Activated CD4-positive, alpha-beta T cell treated with anti-CD3 and anti-CD28 coated beads, Interleukin-2, amount 50 U/mL, for 16 hours (primary cell): ENCODE data around the gene SEMA3C.

Source experiments
- DNase-seq: peaks from one replicate; pipeline ENCODE4 v3.0.0-alpha.2; 2020

Gene SEMA3C

DNA sequence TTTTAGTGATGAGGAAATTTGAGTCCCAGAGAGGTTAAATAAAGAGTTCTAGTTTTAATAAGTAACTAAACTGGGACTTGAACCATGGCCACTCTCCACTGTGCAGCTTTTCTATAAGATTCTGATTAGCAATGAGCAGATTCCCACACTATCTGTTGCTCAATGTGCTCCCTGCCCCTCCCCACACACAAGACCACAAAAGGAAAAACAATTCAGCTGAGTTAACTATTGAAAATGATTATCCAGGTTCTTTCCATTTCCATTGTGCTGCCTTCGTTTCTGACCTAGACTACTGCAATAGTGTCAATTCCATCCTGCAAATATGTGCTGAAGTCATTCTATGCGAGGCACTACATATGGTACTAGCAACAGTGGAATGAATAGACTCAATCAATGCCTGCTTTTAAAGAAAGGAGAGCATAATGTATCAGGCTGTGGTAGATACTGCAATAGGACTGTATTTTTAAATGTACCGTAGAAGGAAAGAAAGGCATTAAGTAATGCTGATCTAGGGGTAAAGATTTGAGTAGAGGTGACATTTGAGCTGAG, 97.0 kb downstream of the SEMA3C start:
- no peak for DNase-seq

DNA sequence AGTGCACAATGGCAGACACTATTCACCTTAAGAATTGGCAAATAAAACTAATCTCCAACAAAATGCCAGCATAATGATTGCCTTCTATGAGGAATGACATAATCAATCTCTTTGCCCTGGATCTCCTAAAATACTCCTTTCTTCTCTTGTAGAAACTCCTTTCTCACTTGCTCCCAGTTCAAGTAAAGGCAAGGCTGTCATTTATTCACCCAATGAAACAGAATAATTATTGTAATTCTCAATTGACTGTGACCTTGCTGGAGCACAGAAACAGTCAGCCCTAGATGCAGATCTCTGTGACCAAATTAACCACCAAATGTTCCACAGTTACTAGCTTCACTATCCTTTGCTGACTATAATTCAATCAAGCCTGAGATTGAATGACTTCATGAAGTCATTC, 99.3 kb downstream of the SEMA3C start:
- no peak for DNase-seq

DNA sequence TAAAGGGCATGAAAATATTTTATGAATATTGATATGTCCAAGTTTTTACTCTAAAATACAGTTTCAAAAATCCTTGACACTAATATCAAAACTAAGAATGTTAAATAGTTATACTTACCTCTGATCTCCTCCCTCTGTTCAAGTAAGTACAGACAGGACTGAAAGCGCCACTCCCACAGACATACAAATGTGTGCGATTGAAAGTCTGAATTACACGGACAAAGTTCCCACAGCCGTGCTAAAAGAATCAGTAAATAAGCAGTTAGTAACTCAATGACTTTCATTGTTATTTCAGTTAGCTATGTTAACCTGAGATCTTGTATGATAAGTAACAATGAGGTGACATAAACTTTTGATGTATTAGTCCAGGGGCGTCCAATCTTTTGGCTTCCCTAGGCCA, 100.7 kb downstream of the SEMA3C start:
- no peak for DNase-seq

DNA sequence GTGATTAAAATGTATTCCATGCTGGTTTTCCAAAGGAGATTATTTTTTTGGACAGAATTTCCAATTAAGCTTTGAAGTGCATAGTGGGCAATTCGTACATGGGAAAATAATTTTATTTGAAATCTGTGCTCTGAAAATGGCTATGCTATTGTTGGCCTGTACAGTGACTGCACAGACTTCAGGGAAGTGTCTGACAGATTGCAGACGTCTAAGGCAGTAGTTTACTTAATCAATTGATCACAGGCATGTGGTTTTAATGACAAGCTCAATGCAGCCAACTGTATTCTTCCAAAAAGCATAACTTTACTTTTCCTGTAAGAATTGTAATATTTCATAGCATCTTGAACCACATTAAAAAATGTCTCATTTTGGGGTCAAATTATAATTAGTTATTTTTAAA, 102.0 kb downstream of the SEMA3C start:
- DNase-seq, result no peak

DNA sequence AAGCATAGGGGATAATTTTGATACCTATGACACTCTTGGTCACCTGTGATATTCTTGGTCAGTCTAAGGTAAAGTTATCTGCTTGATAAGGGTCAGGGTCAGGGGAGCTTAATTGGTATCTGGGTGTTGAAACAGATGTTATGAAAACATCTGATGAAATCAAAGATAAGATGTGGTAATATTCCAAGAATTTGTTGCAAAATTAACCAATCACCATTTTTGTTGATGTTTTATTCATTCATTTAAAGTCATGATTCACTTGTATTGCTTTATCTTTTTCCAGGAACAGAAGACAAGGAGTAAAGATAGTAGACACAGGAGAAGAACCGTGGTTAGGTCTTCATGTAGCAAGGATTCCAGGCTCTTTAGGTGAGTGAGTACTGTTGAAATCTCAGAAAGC, 103.1 kb downstream of the SEMA3C start:
- no peak for DNase-seq

DNA sequence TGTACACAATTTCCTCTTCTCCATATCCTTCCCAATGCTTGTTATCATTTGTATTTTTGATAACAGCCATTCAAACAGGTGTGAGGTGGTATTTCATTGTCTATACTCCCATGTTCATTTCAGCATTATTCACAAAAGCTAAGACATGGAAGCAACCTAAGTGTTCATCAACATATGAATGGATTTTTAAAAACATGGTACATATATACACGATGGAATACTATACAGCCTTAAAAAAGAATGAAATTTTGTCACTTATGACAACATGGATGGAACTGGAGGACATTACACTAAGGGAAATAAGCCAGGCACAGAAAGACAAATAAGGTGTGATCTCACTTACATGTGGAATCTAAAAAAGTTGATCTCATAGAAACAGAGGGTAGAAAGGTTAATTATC, 109.3 kb downstream of the SEMA3C start:
- DNase-seq, result no peak

DNA sequence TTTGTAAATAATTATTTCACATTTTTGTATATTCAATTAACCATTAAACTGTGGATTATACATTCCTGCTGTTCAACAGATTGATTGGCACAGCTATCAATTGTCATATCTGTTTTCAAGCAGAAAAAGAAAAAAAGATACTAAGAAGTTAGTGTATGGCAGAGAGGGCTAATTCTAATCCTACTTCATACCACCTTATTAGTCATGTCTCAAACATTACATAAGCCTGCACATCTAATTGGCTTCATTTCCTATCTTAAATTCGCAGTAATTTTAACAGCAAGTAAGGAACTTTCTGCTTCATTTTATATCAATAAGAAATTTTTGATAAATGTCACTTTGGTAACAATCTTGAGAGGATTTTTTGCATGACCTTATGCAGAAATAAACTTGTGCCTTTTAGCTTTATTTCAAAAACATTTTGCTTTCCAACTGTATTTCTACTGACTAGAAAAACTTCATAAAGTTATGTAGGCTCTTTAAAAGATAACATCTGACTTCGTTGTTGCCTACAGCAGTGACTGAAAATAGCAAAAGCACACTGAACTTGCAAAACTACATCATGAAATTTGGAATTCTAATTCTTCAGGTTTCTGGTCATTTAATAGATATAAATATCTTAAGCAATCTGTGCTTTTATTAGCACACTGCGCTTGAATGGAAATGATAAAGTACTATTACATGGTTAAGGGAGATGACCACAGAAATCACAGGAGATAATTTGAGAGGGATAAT, 111.5 kb downstream of the SEMA3C start:
- DNase-seq, result no peak

DNA sequence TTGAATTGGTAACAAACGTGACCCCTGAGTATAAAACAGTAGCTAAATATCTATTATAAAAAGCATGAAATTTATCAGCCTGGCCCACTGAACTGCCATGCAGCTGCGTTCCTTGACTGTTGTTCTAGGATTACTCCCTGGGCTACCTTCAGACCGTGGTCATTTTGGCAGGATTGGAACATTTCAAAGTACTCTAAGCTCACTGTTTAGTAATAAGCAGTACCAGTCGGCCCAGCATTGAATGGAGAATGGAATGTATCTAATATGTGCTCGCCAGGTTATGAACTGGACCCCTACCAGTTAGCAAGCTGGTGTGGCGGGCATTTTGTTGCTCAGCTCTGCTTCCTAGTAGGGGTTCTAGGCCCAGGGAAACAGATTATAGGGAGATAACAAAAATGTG, 112.2 kb downstream of the SEMA3C start:
- DNase-seq, result no peak

DNA sequence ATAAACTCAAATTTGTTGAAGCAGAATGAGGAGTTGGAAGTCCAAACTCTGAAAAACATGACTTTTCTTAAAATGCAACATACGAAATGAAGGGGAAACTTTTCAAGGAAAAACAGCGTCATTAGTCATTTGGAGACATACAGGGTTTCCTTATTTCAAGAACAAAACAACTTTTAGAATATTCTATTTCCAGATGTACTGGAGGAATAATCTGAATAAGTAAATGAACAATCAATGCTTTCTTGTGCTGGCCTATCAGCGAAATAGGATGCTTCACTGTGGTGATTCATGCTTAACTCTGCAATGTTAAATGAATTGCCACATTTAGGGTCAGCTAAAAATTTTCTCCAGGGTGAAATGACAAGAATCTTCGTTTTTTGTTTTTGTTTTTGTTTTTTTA, 114.3 kb downstream of the SEMA3C start:
- no peak for DNase-seq

DNA sequence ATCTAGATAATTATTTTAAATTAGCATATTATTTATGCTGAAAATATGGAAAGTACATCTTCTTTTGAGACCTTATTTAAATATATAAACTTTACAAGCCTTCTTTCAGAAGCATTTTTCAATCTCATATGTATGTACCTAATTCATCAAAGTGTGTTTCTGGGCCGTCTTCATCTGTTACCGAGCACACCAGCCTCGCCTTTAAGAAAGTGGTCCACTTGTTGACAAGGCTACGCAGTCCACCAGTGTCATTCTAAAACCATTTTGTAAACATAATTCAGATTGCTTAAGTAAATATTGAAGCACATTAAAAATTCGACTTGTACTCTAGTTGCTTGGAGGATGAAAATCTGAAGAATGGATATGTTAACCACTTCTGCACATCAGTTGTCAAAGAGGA, 116.3 kb downstream of the SEMA3C start:
- no peak for DNase-seq

DNA sequence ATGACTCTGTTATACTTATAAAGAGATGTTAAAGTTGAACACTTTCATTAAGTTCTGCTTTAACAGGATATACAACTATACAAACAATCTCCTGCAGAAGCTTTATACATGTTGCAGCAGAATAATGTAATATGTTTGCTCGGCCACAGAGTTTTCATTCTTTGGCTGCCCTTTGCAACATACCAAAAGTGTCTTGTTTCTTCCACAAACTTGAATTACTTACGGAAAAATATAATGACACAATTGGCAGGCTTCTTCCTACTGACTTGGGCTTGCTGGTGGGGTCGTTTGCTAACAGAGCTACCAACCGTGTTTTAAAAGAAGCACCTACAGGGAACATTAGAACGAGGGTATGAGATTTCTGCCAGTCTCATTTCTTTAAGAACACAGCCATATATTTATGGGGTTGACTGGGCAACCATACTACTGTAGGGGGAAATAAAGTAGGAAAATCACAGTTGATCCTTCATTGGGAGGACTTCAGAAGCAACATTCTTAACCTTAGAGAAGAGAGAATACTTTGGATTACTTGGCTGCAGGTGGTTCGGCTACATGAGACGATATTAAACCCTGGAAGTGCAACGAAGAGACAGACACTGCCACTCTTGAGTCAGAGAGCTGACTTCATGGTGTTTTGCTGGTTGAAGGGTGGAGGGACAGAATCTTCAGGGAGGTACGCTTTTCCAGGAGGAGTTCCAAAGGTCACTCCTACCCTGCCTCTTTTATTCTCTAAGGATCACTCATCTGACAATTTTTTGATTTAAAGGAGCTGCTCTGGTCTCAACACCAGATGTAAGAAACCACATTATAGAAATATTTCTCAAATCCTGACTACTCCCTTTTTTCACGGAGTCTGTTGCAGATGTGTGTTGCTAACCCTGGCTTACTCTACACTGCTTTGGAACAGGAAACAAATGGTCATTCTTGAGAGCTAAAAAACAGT, 123.9 kb downstream of the SEMA3C start:
- DNase-seq, result no peak

DNA sequence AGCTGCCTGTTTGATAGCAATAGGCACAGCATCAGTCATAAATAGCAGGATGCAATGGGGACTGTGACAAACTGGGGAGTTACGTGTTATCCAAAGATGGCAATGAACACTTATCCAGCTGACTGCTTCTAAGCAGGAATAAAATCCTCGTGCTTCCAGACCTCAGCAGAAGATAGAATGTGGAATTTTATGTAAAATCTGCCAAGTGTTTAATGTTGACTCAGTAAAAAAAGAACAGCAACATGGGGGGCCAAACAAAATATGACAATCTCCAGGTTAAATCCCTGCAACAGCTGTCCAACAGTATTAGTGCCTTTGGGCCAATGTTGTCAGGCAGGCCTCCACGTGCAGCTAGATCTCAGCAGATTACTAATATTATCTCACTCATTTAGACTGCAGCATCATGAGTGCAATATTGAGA, 127.3 kb downstream of the SEMA3C start:
- DNase-seq, result no peak

DNA sequence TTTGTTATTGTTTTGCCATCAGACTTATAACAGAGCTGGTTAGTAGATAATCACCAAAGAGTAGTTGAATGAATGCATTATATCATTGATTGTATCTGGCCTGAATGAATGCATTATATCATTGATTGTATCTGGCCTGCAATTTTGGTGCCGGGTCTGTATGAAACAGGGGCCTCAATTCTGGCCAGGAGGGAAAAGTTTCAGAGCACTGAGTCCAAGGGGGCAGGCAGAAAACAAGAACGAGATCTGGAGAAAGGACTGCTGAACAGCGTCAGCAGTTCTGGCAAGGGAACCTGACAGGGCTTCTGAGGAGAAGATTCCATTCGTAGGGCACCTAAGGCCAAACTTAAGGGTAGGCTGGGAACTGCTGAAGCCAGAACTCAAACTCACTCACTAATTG, 128.0 kb downstream of the SEMA3C start:
- no peak for DNase-seq

DNA sequence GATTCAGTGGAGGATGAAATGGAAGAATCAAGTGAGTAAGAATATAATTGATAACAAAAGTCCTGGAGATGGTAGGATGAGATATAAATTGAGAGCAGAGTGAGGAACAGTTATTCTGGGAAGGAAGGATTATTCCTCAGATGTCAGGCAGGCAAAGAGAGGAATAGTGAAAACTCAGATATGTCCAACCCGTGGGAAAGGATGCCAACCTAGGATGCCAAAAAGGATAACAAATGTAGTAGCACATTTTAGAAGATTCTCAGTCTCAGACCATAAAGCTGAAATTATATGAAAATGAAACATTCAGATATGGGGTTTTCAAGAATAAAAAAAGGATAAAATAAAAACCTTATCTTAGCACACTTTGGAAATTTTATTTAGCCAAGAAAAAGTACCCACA, 131.1 kb downstream of the SEMA3C start:
- DNase-seq, result no peak

DNA sequence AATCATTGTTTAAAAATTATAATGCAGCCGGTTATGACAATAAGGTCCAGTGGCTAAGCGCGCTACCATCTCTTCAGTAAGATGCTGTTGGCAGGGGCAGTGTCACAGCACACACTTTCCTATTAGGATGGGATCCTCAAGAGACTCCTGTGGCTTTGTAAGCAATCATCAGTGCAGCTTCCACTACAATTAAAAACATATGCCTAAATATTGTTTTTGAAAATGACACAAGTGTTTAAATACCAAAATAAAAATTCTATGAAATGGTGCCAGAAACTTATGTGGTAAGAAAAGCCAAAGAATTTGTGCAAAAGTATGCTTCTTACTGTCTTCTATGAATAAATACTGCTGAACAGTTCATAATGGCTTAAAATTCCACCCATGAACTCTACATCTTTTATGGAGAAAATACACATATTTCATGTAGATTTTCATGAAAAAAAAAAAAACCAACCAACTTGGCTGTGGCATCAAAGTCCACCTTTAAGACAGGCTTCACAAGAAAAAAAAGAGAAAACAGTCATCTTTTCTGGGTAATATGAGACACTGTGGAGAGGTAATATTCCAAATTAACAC, 132.8 kb downstream of the SEMA3C start:
- no peak for DNase-seq

DNA sequence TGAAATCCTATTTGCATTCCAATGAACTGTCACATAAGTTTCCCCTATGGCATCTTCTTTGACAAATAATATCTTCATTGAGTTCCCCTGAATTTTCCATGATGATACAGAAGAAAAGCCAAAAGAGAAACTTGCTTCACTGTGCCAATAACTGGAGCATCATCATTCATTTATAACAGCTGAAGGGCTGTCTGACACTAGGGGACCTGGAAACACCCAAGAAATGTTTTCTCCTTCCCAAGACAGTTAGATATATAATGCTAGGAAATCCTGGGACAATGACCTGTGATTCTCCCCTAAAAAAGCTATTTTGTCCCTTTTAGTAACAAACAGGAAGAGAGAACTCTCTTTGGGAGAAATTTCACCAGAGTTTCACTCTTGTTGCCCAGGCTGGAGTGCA, 133.6 kb downstream of the SEMA3C start:
- no peak for DNase-seq

DNA sequence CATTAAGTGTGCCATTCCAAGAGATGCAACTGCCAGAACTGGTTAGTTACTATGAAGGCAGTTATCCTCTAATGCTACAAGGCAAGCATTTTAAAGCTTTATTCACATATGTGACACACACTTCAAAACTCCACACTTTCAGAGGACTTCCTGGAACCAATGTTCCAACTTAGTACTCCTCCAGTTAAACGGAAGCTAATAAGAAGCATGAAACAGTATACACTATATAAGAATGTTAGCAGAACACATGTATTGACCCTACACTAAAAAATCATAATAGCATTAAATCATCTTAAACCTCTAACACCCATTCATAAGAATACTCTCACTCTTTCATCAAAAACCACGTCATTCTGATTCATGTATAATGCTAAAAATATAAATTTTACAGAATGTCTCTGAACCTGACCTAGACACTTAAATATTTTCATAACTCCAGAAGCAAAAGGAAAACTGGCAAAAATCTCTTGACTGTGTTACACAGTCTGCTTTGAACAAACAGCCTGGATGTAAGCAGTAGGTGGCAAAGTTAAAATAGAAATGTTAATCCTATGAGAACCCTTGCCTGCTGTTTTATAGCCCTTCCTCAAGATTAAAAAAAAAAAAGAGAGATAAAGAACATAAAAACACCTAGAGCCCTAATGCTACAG, 135.0 kb downstream of the SEMA3C start:
- no peak for DNase-seq

DNA sequence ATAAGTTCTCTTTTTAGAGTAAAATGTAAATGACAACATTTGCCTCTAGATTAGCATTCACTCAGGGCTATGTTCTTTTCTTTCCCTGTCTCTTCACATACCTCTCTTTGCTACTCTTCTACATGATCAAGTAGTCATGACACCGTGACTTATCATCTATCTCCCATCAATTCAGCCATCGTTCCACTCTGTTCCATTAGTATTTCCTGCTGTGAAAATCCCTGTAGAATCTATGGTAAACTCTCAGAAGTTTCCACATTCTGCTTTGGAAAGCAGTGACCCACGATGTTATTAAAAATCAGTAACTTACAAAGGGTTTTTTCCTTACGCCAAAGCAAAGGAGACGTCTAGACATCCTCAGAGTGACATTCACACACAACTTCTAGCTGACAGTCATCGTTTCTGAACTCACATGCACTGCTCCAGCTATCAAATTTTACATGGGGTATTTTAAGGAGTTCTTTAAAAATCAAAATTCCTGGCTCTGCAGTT, 135.6 kb downstream of the SEMA3C start:
- DNase-seq, result no peak

DNA sequence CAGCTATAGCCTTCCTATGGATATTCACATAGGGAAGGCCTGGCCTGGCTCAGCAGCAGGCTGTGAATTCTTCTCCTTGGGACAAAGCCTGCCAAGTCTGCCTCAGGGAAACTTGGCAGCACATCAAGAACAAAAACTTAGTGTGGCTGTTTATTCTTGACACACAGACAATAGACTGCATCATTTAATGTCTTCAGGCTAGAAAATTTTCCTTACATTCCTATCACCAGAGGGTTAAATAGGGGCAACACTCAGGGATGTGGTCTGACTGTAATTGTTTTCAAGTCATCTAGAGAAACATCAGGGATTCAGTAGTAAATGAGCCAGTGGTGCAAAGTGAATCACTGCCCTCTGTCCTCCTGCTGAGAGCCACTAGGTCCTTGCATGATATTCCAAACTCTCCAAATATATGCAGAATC, 137.3 kb downstream of the SEMA3C start:
- DNase-seq, result no peak

DNA sequence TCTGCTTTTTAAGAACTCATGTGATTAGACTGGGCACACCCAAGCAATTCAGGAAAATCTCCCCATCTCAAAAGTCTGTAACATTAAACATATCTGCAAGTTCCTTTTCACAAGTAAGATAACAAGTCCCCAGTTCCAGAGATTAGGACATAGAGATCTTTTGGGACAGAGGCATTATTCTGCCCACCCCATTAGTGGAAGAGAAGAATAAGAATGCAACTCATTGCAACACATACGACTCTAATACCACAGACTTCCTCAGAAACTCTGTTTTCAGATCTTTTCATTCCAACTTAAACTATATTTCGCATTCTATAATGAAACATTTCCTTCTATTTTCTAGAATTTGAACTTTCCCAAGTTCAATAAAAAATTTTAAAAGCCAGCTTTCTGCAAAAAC, 137.7 kb downstream of the SEMA3C start:
- no peak for DNase-seq

DNA sequence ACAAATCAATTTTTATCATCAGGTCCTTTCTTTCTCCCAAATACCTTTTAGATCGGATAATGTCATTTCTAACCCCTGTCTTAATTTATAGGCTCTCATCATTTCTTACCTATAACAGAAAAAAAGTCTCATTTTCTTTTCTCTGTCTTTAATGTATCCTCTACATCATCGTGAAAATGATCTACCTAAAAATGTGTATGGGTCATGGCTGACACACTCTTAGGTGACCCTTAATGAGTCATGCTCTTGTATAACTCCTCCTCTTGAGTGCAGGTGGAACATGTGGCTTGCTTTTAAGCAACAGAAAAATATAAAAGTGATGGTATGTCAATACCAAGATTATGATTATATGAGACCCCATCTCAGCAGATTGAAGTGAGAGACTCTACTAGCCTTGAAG, 139.4 kb downstream of the SEMA3C start:
- no peak for DNase-seq

DNA sequence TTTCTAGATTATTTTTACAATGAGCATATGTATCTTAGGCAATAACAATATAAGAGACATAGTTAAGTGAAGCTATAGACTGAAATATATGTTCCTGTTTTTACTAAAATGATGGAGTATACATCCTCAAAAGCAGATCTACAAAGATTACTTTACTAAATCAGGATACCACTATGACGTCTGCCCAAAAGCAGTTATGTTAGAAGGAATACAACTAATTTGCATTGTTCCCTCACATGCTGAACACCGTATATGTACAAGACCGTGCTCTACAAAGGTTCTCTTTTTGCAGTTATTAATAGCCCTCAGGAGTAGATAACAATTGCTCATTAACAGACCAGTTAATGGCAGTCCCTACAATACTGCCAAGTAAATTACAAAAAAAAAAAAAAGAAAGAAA, 143.0 kb downstream of the SEMA3C start:
- no peak for DNase-seq

DNA sequence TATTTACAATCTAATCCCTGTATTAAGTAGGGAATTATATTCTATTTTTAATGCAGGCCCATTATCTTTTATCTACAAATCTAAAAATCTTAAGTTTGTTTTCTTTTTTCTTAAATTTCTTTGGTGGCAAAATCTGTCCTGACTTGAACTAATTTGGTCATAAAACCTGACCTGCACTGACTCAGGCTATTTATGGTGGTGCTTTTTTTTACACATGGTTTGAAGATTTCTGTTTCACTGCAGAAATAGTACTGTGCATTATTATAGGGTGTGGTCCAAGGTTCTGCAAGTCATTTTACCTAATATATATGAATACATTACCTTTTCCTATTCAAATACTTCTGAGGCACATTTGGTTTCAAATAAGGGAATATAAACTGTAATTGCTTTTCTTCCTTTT, 143.4 kb downstream of the SEMA3C start:
- DNase-seq, result no peak
